HG03095 (cell line): ENCODE measurements around the gene HTR7.

ENCODE experiments used
- ATAC-seq: cut with Tn5 transposase; IDR thresholded peaks from one replicate; pipeline ENCODE4 v1.9.1; 2021; ENCODE audit warnings: moderate library complexity; ENCODE audit not compliant: unreplicated experiment

Gene HTR7

GRCh38 chr10:90743291-90743690 is 114.5 kb downstream of the HTR7 start:
- no peak for ATAC-seq

GRCh38 chr10:90741926-90742565 is 115.8 kb downstream of the HTR7 start:
- ATAC-seq = no peak

GRCh38 chr10:90740265-90740664 is 117.6 kb downstream of the HTR7 start:
- ATAC-seq = no peak

- ATAC-seq = no peak
Measured at GRCh38 chr10:90738885-90739284, 119.0 kb downstream of the HTR7 start.

GRCh38 chr10:90734415-90734814 is 123.4 kb downstream of the HTR7 start:
- no peak for ATAC-seq

GRCh38 chr10:90732581-90732980 is 125.3 kb downstream of the HTR7 start:
- no peak for ATAC-seq

GRCh38 chr10:90723416-90724068 is 134.3 kb downstream of the HTR7 start:
- ATAC-seq = no peak

GRCh38 chr10:90722832-90723231 is 135.0 kb downstream of the HTR7 start:
- no peak for ATAC-seq

GRCh38 chr10:90718182-90718581 is 139.7 kb downstream of the HTR7 start:
- ATAC-seq = no peak

- no peak for ATAC-seq
Measured at GRCh38 chr10:90712529-90712928, 145.3 kb downstream of the HTR7 start.

- ATAC-seq = no peak
Measured at GRCh38 chr10:90709727-90710126, 148.1 kb downstream of the HTR7 start.

- ATAC-seq = no peak
Measured at GRCh38 chr10:90707657-90708056, 150.2 kb downstream of the HTR7 start.

- no peak for ATAC-seq
Measured at GRCh38 chr10:90701428-90701827, 156.4 kb downstream of the HTR7 start.

- no peak for ATAC-seq
Measured at GRCh38 chr10:90695915-90696676, 161.7 kb downstream of the HTR7 start.
